ENCODE measurements around the gene PTTG1IP2. TPM values are rescaled to one million over a fixed set of nuclear protein-coding genes. Genes with fewer than 3 reads are reported as not detected.

Gene PTTG1IP2
- total RNA-seq, 4 donors from 2014 or later, result not detected

GRCh38 chr7:90484706-90485105, 15.3 kb downstream of the PTTG1IP2 start:
- Histone ChIP-seq H3K9me3 (no peaks in the 10 kb centered on the region), H3K27me3 (no peaks in the 10 kb centered on the region), H3K4me1 (no peaks in the 10 kb centered on the region), H3K36me3 (no peaks in the 10 kb centered on the region), H3K27ac (no peak overlapping the region), H3K4me3 (no peak overlapping the region)
- no peak for DNase-seq (ENCODE audit: low spot score in 2 of 2)
- TF ChIP-seq CTCF (IDR thresholded peaks at IDR 0.05), result no peak
- TF ChIP-seq EP300 (IDR thresholded peaks at IDR 0.05), result no peak
- no peak for TF ChIP-seq POLR2A (IDR thresholded peaks at IDR 0.05)

- no peak for DNase-seq (ENCODE audit: low spot score in 2 of 2)
- Histone ChIP-seq H3K4me3 (no peak overlapping the region), H3K36me3 (no peaks in the 10 kb centered on the region), H3K4me1 (no peaks in the 10 kb centered on the region), H3K9me3 (no peaks in the 10 kb centered on the region), H3K27me3 (no peaks in the 10 kb centered on the region), H3K27ac (no peak overlapping the region)
- no peak for TF ChIP-seq CTCF (IDR thresholded peaks at IDR 0.05)
- TF ChIP-seq POLR2A (IDR thresholded peaks at IDR 0.05), result no peak
- no peak for TF ChIP-seq EP300 (IDR thresholded peaks at IDR 0.05)
- WGBS, 2 donors, result 80 to 82% methylated on average over 6 of the region's 6 CpGs
These were observed 16.4 kb downstream of the PTTG1IP2 start for GRCh38 chr7:90485734-90486316.

GRCh38 chr7:90487808-90488207, 18.4 kb downstream of the PTTG1IP2 start:
- 63 to 84% methylated on average over 2 of the region's 2 CpGs for WGBS, 2 donors
- Histone ChIP-seq H3K4me1 (no peaks in the 10 kb centered on the region), H3K9me3 (no peaks in the 10 kb centered on the region), H3K27ac (no peak overlapping the region), H3K4me3 (no peak overlapping the region), H3K27me3 (no peaks in the 10 kb centered on the region), H3K36me3 (no peaks in the 10 kb centered on the region)
- no peak for DNase-seq (ENCODE audit: low spot score in 2 of 2)
- TF ChIP-seq CTCF (IDR thresholded peaks at IDR 0.05) (no peak), EP300 (IDR thresholded peaks at IDR 0.05) (no peak), POLR2A (IDR thresholded peaks at IDR 0.05) (no peak)

- no peak overlapping the region for H3K27ac ChIP-seq
- H3K4me1 ChIP-seq, result no peaks in the 10 kb centered on the region
- no peak overlapping the region for H3K4me3 ChIP-seq
- no peaks in the 10 kb centered on the region for H3K27me3 ChIP-seq
- H3K36me3 ChIP-seq, result no peaks in the 10 kb centered on the region
- DNase-seq (ENCODE audit: low spot score in 2 of 2), result no peak
- 71 to 92% methylated on average over 1 of the region's 1 CpG for WGBS, 2 donors
- no peaks in the 10 kb centered on the region for H3K9me3 ChIP-seq
- no peak for TF ChIP-seq CTCF (IDR thresholded peaks at IDR 0.05)
- TF ChIP-seq POLR2A (IDR thresholded peaks at IDR 0.05), result no peak
- no peak for TF ChIP-seq EP300 (IDR thresholded peaks at IDR 0.05)
These were observed 18.8 kb downstream of the PTTG1IP2 start for GRCh38 chr7:90488220-90488619.

- Histone ChIP-seq H3K4me3 (no peak overlapping the region), H3K9me3 (no peaks in the 10 kb centered on the region), H3K36me3 (no peaks in the 10 kb centered on the region), H3K4me1 (no peaks in the 10 kb centered on the region), H3K27me3 (no peaks in the 10 kb centered on the region), H3K27ac (no peak overlapping the region)
- 94% methylated on average over 6 of the region's 6 CpGs for WGBS, 2 donors
- TF ChIP-seq EP300 (IDR thresholded peaks at IDR 0.05), result no peak
- no peak for DNase-seq (ENCODE audit: low spot score in 2 of 2)
These were observed 22.8 kb downstream of the PTTG1IP2 start for GRCh38 chr7:90492250-90492649.

GRCh38 chr7:90495241-90495640, 25.8 kb downstream of the PTTG1IP2 start:
- H3K4me3 ChIP-seq, result no peak overlapping the region
- TF ChIP-seq POLR2A (IDR thresholded peaks at IDR 0.05) (no peak), EP300 (IDR thresholded peaks at IDR 0.05) (no peak), CTCF (IDR thresholded peaks at IDR 0.05) (no peak)
- no peaks in the 10 kb centered on the region for H3K36me3 ChIP-seq
- WGBS, 2 donors, result 91 to 100% methylated on average over 1 of the region's 1 CpG
- no peaks in the 10 kb centered on the region for H3K27me3 ChIP-seq
- H3K9me3 ChIP-seq, result no peaks in the 10 kb centered on the region
- no peaks in the 10 kb centered on the region for H3K4me1 ChIP-seq
- no peak overlapping the region for H3K27ac ChIP-seq
- DNase-seq (ENCODE audit: low spot score in 2 of 2), result no peak

Measured in tibial nerve (tissue), 4 donors.